NCI-H128 (cell line): ENCODE measurements around the gene EXOC8.

Experiments
- DNase-seq: peaks from one replicate; lab custom pipeline; 2025; ENCODE audit not compliant: unreplicated experiment; lab: John Stamatoyannopoulos, UW

The EXOC8 gene

GRCh38 chr1:231318015-231318355 lies 19.7 kb downstream of the EXOC8 start:
- no peak for DNase-seq

GRCh38 chr1:231317306-231318014 lies 20.2 kb downstream of the EXOC8 start:
- no peak for DNase-seq

- DNase-seq = no peak
These were observed 21.8 kb downstream of the EXOC8 start for GRCh38 chr1:231315887-231316286.

GRCh38 chr1:231313661-231314060 lies 24.0 kb downstream of the EXOC8 start:
- DNase-seq = no peak

GRCh38 chr1:231312432-231312788 lies 25.2 kb downstream of the EXOC8 start:
- no peak for DNase-seq

GRCh38 chr1:231311720-231312431 lies 25.8 kb downstream of the EXOC8 start:
- DNase-seq = no peak

GRCh38 chr1:231310391-231310934 lies 27.2 kb downstream of the EXOC8 start:
- DNase-seq = no peak

- no peak for DNase-seq
These were observed 35.7 kb downstream of the EXOC8 start for GRCh38 chr1:231301990-231302389.

GRCh38 chr1:231295938-231296337 lies 41.7 kb downstream of the EXOC8 start:
- no peak for DNase-seq

GRCh38 chr1:231286603-231287002 lies 51.0 kb downstream of the EXOC8 start:
- DNase-seq = no peak

GRCh38 chr1:231284441-231284840 lies 53.2 kb downstream of the EXOC8 start:
- DNase-seq = no peak
